Measurements from ENCODE around the gene UNCX.
"Not testable (repeated sequence)": the region's sequence is repeated elsewhere in the genome, so short reads cannot be mapped to it uniquely, and the experiment has no call there.

The UNCX gene

GRCh38 chr7:1209097-1209496 is 23.6 kb upstream of the UNCX start:
- TF ChIP-seq POLR2A (IDR thresholded peaks at IDR 0.05; ENCODE audit: low read depth, low read length): no peak
- DNase-seq (ENCODE audit: insufficient read length, low spot score) (no peak), FAIRE-seq (no peak)

GRCh38 chr7:1210321-1210978 is 22.2 kb upstream of the UNCX start:
- FAIRE-seq (no peak), DNase-seq (ENCODE audit: insufficient read length, low spot score) (no peak)
- no peak for TF ChIP-seq POLR2A (IDR thresholded peaks at IDR 0.05; ENCODE audit: low read depth, low read length)

- DNase-seq (ENCODE audit: insufficient read length, low spot score): no peak
- no peak for TF ChIP-seq POLR2A (IDR thresholded peaks at IDR 0.05; ENCODE audit: low read depth, low read length)
Measured at GRCh38 chr7:1210979-1211608, 21.6 kb upstream of the UNCX start.

GRCh38 chr7:1211611-1212010 is 21.1 kb upstream of the UNCX start:
- DNase-seq (ENCODE audit: insufficient read length, low spot score) (no peak), FAIRE-seq (no peak)

More at GRCh38 chr7:1210979-1211608, 21.6 kb upstream of the UNCX start:
- FAIRE-seq: no peak

GRCh38 chr7:1212025-1212424 is 20.6 kb upstream of the UNCX start:
- not testable (repeated sequence) for FAIRE-seq; DNase-seq (ENCODE audit: insufficient read length, low spot score)

More at GRCh38 chr7:1211611-1212010, 21.1 kb upstream of the UNCX start:
- TF ChIP-seq POLR2A (IDR thresholded peaks at IDR 0.05; ENCODE audit: low read depth, low read length): no peak

- FAIRE-seq: no peak
Measured at GRCh38 chr7:1214516-1214915, 18.2 kb upstream of the UNCX start.

GRCh38 chr7:1218541-1219165 is 14.0 kb upstream of the UNCX start:
- DNase-seq (ENCODE audit: insufficient read length, low spot score): no peak
- TF ChIP-seq POLR2A (IDR thresholded peaks at IDR 0.05; ENCODE audit: low read depth, low read length): no peak
- no peak for FAIRE-seq

More at GRCh38 chr7:1214516-1214915, 18.2 kb upstream of the UNCX start:
- DNase-seq (ENCODE audit: insufficient read length, low spot score): no peak
- TF ChIP-seq POLR2A (IDR thresholded peaks at IDR 0.05; ENCODE audit: low read depth, low read length): no peak

- no peak for FAIRE-seq
- no peak for TF ChIP-seq POLR2A (IDR thresholded peaks at IDR 0.05; ENCODE audit: low read depth, low read length)
- DNase-seq (ENCODE audit: insufficient read length, low spot score): peak; percentile 34
Measured at GRCh38 chr7:1219498-1219897, 13.2 kb upstream of the UNCX start.

- TF ChIP-seq POLR2A (IDR thresholded peaks at IDR 0.05; ENCODE audit: low read depth, low read length): no peak
- FAIRE-seq: no peak
Measured at GRCh38 chr7:1220000-1220726, 12.5 kb upstream of the UNCX start.

GRCh38 chr7:1220977-1221745 is 11.5 kb upstream of the UNCX start:
- TF ChIP-seq POLR2A (IDR thresholded peaks at IDR 0.05; ENCODE audit: low read depth, low read length): no peak
- DNase-seq (ENCODE audit: insufficient read length, low spot score) (peak; percentile 14), FAIRE-seq (no peak)

More at GRCh38 chr7:1220000-1220726, 12.5 kb upstream of the UNCX start:
- no peak for DNase-seq (ENCODE audit: insufficient read length, low spot score)

GRCh38 chr7:1223196-1223981 is 9.3 kb upstream of the UNCX start:
- no peak for TF ChIP-seq POLR2A (IDR thresholded peaks at IDR 0.05; ENCODE audit: low read depth, low read length)
- DNase-seq (ENCODE audit: insufficient read length, low spot score): no peak
- FAIRE-seq: no peak

- DNase-seq (ENCODE audit: insufficient read length, low spot score): no peak
- no peak for FAIRE-seq
- no peak for TF ChIP-seq POLR2A (IDR thresholded peaks at IDR 0.05; ENCODE audit: low read depth, low read length)
Measured at GRCh38 chr7:1224086-1224716, 8.5 kb upstream of the UNCX start.
